ENCODE measurements around the gene GPC3. TPM values are rescaled to one million over a fixed set of nuclear protein-coding genes. Genes with fewer than 3 reads are reported as not detected.

Gene GPC3
- polyA plus RNA-seq, 2 of the 4 experiments (the other 2 are of a cell fraction) = not detected

GRCh38 chrX:133598601-133599335 is 386.6 kb downstream of the GPC3 start:
- Histone ChIP-seq H3K4me3 (no peak overlapping the region), H3K27ac (no peak overlapping the region), H3K4me1 (no peaks in the 10 kb centered on the region), H3K4me2 (no peak overlapping the region), H3K9me3 (no peaks in the 10 kb centered on the region)
- CTCF ChIA-PET = no interaction called here
- DNase-seq (ENCODE audit: low read depth in 1 of 2, low spot score in 1 of 2) (no peak), FAIRE-seq (no peak), ATAC-seq (no peak)
- POLR2A ChIA-PET = no interaction called here
- TF ChIP-seq EHF (CRISPR knock-in tag; IDR thresholded peaks at IDR 0.05) (no peak), CBX2 (IDR thresholded peaks at IDR 0.05; ENCODE audit: borderline replicate concordance, low read depth) (no peak), POLR2A (IDR thresholded peaks at IDR 0.05; ENCODE audit: low read length) (no peak), TP53 (CRISPR knock-in tag; IDR thresholded peaks at IDR 0.05) (no peak), HOXB5 (CRISPR knock-in tag; IDR thresholded peaks at IDR 0.05) (no peak), CBX8 (IDR thresholded peaks at IDR 0.05) (no peak), FOSB (CRISPR knock-in tag; IDR thresholded peaks at IDR 0.05) (no peak), ELK1 (IDR thresholded peaks at IDR 0.05; ENCODE audit: low read depth, low read length) (no peak), FOSL2 (IDR thresholded peaks at IDR 0.05) (no peak), FOSL2 (CRISPR knock-in tag; IDR thresholded peaks at IDR 0.05) (no peak), USF2 (IDR thresholded peaks at IDR 0.05) (no peak), NR3C1 (IDR thresholded peaks at IDR 0.05) (no peak), MAZ (IDR thresholded peaks at IDR 0.05; ENCODE audit: borderline replicate concordance, low read depth, low read length) (no peak), CTCF (IDR thresholded peaks at IDR 0.05) (no peak), ZC3H11A (IDR thresholded peaks at IDR 0.05) (no peak), HOXB13 (CRISPR knock-in tag; IDR thresholded peaks at IDR 0.05; ENCODE audit: low read depth) (no peak), SMC3 (IDR thresholded peaks at IDR 0.05) (no peak), POLR2AphosphoS2 (conservative IDR thresholded peaks at IDR 0.05; ENCODE audit: low read length) (no peak)
- 5% methylated on average over 2 of the region's 2 CpGs for WGBS (ENCODE audit: missing lambda C conversion rate)

- H3K4me1 ChIP-seq = no peaks in the 10 kb centered on the region
- POLR2A ChIA-PET = no interaction called here
- H3K27ac ChIP-seq = no peak overlapping the region
- TF ChIP-seq TP53 (CRISPR knock-in tag; IDR thresholded peaks at IDR 0.05) (no peak), CBX8 (IDR thresholded peaks at IDR 0.05) (no peak), NR3C1 (IDR thresholded peaks at IDR 0.05) (no peak), JUN (IDR thresholded peaks at IDR 0.05) (no peak), ELK1 (IDR thresholded peaks at IDR 0.05; ENCODE audit: low read depth, low read length) (no peak), TFCP2L1 (CRISPR knock-in tag; IDR thresholded peaks at IDR 0.05) (no peak), REST (IDR thresholded peaks at IDR 0.05) (no peak)
- 7% methylated on average over 3 of the region's 3 CpGs for WGBS (ENCODE audit: missing lambda C conversion rate)
- CTCF ChIA-PET = no interaction called here
- H3K4me3 ChIP-seq = no peak overlapping the region
- no peak overlapping the region for H3K4me2 ChIP-seq
- ATAC-seq (no peak), FAIRE-seq (no peak), DNase-seq (ENCODE audit: low read depth in 1 of 2, low spot score in 1 of 2) (no peak)
- no peaks in the 10 kb centered on the region for H3K9me3 ChIP-seq
Observed at GRCh38 chrX:133594156-133594555, 391.2 kb downstream of the GPC3 start.
